ENCODE results near the gene SLC25A1. TPM values are rescaled to one million over a fixed set of nuclear protein-coding genes. Genes with fewer than 3 reads are reported as not detected.

Gene SLC25A1
- total RNA-seq, 4 donors from 2014 or later: 61.1 to 450 (median 97.4) TPM

- no peak for TF ChIP-seq CTCF (IDR thresholded peaks at IDR 0.05; ENCODE audit: low read depth)
These were observed 34.6 kb downstream of the SLC25A1 start for GRCh38 chr22:19143967-19144400.

- no peak for TF ChIP-seq CTCF (IDR thresholded peaks at IDR 0.05; ENCODE audit: low read depth)
These were observed 35.3 kb downstream of the SLC25A1 start for GRCh38 chr22:19143212-19143611.

- TF ChIP-seq CTCF (IDR thresholded peaks at IDR 0.05; ENCODE audit: low read depth): no peak
These were observed 36.1 kb downstream of the SLC25A1 start for GRCh38 chr22:19142394-19142793.

- no peak for TF ChIP-seq CTCF (IDR thresholded peaks at IDR 0.05; ENCODE audit: low read depth)
These were observed 38.6 kb downstream of the SLC25A1 start for GRCh38 chr22:19139974-19140373.

- no peak for TF ChIP-seq CTCF (IDR thresholded peaks at IDR 0.05; ENCODE audit: low read depth)
These were observed 39.6 kb downstream of the SLC25A1 start for GRCh38 chr22:19139001-19139356.

- no peak for TF ChIP-seq CTCF (IDR thresholded peaks at IDR 0.05; ENCODE audit: low read depth)
These were observed 40.1 kb downstream of the SLC25A1 start for GRCh38 chr22:19138217-19139000.

- no peak for TF ChIP-seq CTCF (IDR thresholded peaks at IDR 0.05; ENCODE audit: low read depth)
These were observed 40.9 kb downstream of the SLC25A1 start for GRCh38 chr22:19137384-19138216.
